ENCODE data around the gene LRCH3. TPM values are rescaled to one million over a fixed set of nuclear protein-coding genes. Genes with fewer than 3 reads are reported as not detected.

The LRCH3 gene
- total and polyA plus RNA-seq, 2 of the 13 experiments (the other 11 are each of a cell fraction or from before 2014, with no cell fraction given), result 25.5 to 103 TPM

GRCh38 chr3:197807969-197808587 lies 17.0 kb downstream of the LRCH3 start:
- 96% methylated on average over 4 of the region's 4 CpGs for WGBS (ENCODE audit: low lambda C conversion rate)
- POLR2A ChIA-PET, result no interaction called here
- Histone ChIP-seq H3K27me3 (ENCODE audit: control insufficient read depth in 1 of 2, insufficient read depth in 2 of 2, low read length in 2 of 2) (no peaks in the 10 kb centered on the region; a peak in 1 of 5 replicates), H3K27ac (ENCODE audit: extremely low read length, insufficient read depth, low read length) (no peak overlapping the region), H3K36me3 (replicated peaks in 1 of 2; ENCODE audit: control insufficient read depth in 1 of 2, insufficient read depth in 2 of 2, low read length in 2 of 2) (0 out of 5 replicates have a peak, but pooled peaks cover 0 to 6% of the 10 kb centered on the region in 2 experiments), H3K4me1 (ENCODE audit: insufficient read depth, low read length) (0 out of 2 replicates have a peak, but pooled peaks cover 8% of the 10 kb centered on the region), H3K79me2 (ENCODE audit: insufficient read depth, low read length) (peaks cover 72% of the 10 kb centered on the region), H3K9me3 (ENCODE audit: low read length) (no peaks in the 10 kb centered on the region), H4K20me1 (ENCODE audit: insufficient read depth, low read length) (peaks cover 1% of the 10 kb centered on the region; the same call in 1 of the 2 replicates), H3K4me3 (replicated peaks in 1 of 3; ENCODE audit: insufficient read depth in 1 of 3, low read depth in 2 of 3, low read length in 3 of 3) (no peak overlapping the region), H2AFZ (ENCODE audit: low read length) (no peak overlapping the region), H3K4me2 (ENCODE audit: low read depth, low read length) (no peak overlapping the region), H3K9ac (ENCODE audit: insufficient read depth, low read depth, low read length) (no peak overlapping the region)
- CTCF ChIA-PET (ENCODE audit: low intra/inter-chr PET ratio, low total read pairs), result no interaction called here
- ATAC-seq (no peak), FAIRE-seq (no peak), DNase-seq (ENCODE audit: low spot score) (no peak)
- intact Hi-C loops (cut with micrococcal nuclease; ENCODE audit: unreplicated experiment), result no loop called here
- in situ Hi-C loops (cut with HindIII; ENCODE audit: extremely low pct_ligation_motif_present, low pct_unique_long_range_greater_than_20kb), result no loop called here
- no TSS peak for BruUV-seq (replicated peaks)
- TF ChIP-seq SP4 (CRISPR knock-in tag; IDR thresholded peaks at IDR 0.05) (no peak), PCBP1 (IDR thresholded peaks at IDR 0.05; ENCODE audit: borderline replicate concordance, low read depth, low read length) (no peak), ZZZ3 (CRISPR knock-in tag; IDR thresholded peaks at IDR 0.05; ENCODE audit: borderline replicate concordance) (no peak), FOXC1 (CRISPR knock-in tag; IDR thresholded peaks at IDR 0.05; ENCODE audit: borderline replicate concordance) (no peak), KLF11 (CRISPR knock-in tag; IDR thresholded peaks at IDR 0.05) (no peak), ZNF30 (CRISPR knock-in tag; IDR thresholded peaks at IDR 0.05) (no peak), AGO1 (IDR thresholded peaks at IDR 0.05; ENCODE audit: low read depth, low read length, poor library complexity, severe bottlenecking) (no peak), ZNF570 (CRISPR knock-in tag; IDR thresholded peaks at IDR 0.05; ENCODE audit: borderline replicate concordance) (no peak), ZNF224 (CRISPR knock-in tag; IDR thresholded peaks at IDR 0.05) (no peak), ZSCAN5A (CRISPR knock-in tag; IDR thresholded peaks at IDR 0.05; ENCODE audit: borderline replicate concordance) (no peak), KLF6 (CRISPR knock-in tag; IDR thresholded peaks at IDR 0.05) (no peak), TBX3 (IDR thresholded peaks at IDR 0.05; ENCODE audit: borderline replicate concordance) (no peak), ZNF780A (CRISPR knock-in tag; IDR thresholded peaks at IDR 0.05) (no peak), ZNF761 (CRISPR knock-in tag; conservative IDR thresholded peaks at IDR 0.05) (no peak), RNF2 (conservative IDR thresholded peaks at IDR 0.05; ENCODE audit: low read depth) (no peak), REXO4 (CRISPR knock-in tag; IDR thresholded peaks at IDR 0.05; ENCODE audit: borderline replicate concordance) (no peak), LBX2 (CRISPR knock-in tag; IDR thresholded peaks at IDR 0.05; ENCODE audit: borderline replicate concordance) (no peak), ZNF180 (CRISPR knock-in tag; IDR thresholded peaks at IDR 0.05; ENCODE audit: borderline replicate concordance, low read depth) (no peak)
